ENCODE measurements around the gene GNG12. TPM values are rescaled to one million over a fixed set of nuclear protein-coding genes. Genes with fewer than 3 reads are reported as not detected.

The GNG12 gene
- total RNA-seq, 4 donors from 2014 or later: 69.1 to 161 (median 97.7) TPM

- TF ChIP-seq, protein P1, sequence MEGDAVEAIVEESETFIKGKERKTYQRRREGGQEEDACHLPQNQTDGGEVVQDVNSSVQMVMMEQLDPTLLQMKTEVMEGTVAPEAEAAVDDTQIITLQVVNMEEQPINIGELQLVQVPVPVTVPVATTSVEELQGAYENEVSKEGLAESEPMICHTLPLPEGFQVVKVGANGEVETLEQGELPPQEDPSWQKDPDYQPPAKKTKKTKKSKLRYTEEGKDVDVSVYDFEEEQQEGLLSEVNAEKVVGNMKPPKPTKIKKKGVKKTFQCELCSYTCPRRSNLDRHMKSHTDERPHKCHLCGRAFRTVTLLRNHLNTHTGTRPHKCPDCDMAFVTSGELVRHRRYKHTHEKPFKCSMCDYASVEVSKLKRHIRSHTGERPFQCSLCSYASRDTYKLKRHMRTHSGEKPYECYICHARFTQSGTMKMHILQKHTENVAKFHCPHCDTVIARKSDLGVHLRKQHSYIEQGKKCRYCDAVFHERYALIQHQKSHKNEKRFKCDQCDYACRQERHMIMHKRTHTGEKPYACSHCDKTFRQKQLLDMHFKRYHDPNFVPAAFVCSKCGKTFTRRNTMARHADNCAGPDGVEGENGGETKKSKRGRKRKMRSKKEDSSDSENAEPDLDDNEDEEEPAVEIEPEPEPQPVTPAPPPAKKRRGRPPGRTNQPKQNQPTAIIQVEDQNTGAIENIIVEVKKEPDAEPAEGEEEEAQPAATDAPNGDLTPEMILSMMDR (IDR thresholded peaks at IDR 0.05; ENCODE audit: low read depth): no peak
Measured at GRCh38 chr1:67673468-67674201, 159.6 kb downstream of the GNG12 start.

GRCh38 chr1:67672260-67672803, 160.9 kb downstream of the GNG12 start:
- TF ChIP-seq, protein P1 (IDR thresholded peaks at IDR 0.05; ENCODE audit: low read depth): no peak

- TF ChIP-seq, protein P1 (IDR thresholded peaks at IDR 0.05; ENCODE audit: low read depth): no peak
Measured at GRCh38 chr1:67668660-67669059, 164.6 kb downstream of the GNG12 start.

DNA sequence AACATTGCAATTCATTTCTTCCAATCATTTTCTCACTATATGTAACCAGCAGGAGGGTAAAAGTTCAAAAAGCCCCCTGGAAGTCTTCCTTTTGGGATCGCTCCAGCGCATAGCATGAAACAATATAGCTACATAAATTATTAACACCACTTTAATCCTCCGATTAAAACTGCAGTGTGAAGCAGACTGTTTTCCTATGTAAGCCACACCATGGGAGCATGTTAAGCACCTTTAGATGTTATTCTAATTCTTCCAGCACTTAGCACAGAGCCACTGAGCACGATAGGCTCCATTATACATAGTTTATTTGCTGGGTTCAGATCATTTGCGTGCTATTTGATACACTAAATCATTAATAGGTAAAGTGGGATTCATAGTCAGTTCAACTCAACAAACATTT, 166.6 kb downstream of the GNG12 start:
- TF ChIP-seq, protein P1 (IDR thresholded peaks at IDR 0.05; ENCODE audit: low read depth): no peak

- TF ChIP-seq, protein P1 (IDR thresholded peaks at IDR 0.05; ENCODE audit: low read depth): no peak
Measured at GRCh38 chr1:67664048-67664447, 169.2 kb downstream of the GNG12 start.

GRCh38 chr1:67662884-67663283, 170.4 kb downstream of the GNG12 start:
- TF ChIP-seq, protein P1 (IDR thresholded peaks at IDR 0.05; ENCODE audit: low read depth): no peak

GRCh38 chr1:67659229-67659628, 174.0 kb downstream of the GNG12 start:
- TF ChIP-seq, protein P1 (IDR thresholded peaks at IDR 0.05; ENCODE audit: low read depth): no peak

Data from subcutaneous adipose tissue (tissue), 4 donors.